Measurements from ENCODE around the gene CELF2. TPM values are rescaled to one million over a fixed set of nuclear protein-coding genes. Genes with fewer than 3 reads are reported as not detected.

Gene CELF2
- total RNA-seq, 1 experiment from 2014 or later: 0.27 TPM

GRCh38 chr10:11353006-11353896 lies 335.6 kb downstream of the CELF2 start:
- POLR2A ChIA-PET: no interaction called here
- Histone ChIP-seq H3K36me3 (ENCODE audit: control insufficient read depth, insufficient read depth, low read length) (no peaks in the 10 kb centered on the region), H3K4me1 (no peaks in the 10 kb centered on the region), H3K27me3 (replicated peaks; ENCODE audit: control insufficient read depth, insufficient read depth, low read length) (no peaks in the 10 kb centered on the region), H3K4me3 (ENCODE audit: low read depth, low read length) (no peak overlapping the region), H3K9me3 (0 out of 2 replicates have a peak, but pooled peaks cover 2% of the 10 kb centered on the region)
- DNase-seq: peak in 1 of 2 experiments; percentile 14
- Mint-ChIP-seq H3K36me3 (ENCODE audit: insufficient read depth, unreplicated experiment) (no peaks in the 10 kb centered on the region), H3K9me3 (ENCODE audit: unreplicated experiment) (peaks cover 4% of the 10 kb centered on the region), H3K27ac (ENCODE audit: unreplicated experiment) (no peak overlapping the region), H3K4me1 (ENCODE audit: low read depth, unreplicated experiment) (peaks cover 12% of the 10 kb centered on the region), H3K4me3 (ENCODE audit: unreplicated experiment) (no peak overlapping the region), H3K27me3 (ENCODE audit: insufficient read depth, unreplicated experiment) (no peaks in the 10 kb centered on the region)
- BruUV-seq (replicated peaks): no TSS peak
- TF ChIP-seq, protein P1, sequence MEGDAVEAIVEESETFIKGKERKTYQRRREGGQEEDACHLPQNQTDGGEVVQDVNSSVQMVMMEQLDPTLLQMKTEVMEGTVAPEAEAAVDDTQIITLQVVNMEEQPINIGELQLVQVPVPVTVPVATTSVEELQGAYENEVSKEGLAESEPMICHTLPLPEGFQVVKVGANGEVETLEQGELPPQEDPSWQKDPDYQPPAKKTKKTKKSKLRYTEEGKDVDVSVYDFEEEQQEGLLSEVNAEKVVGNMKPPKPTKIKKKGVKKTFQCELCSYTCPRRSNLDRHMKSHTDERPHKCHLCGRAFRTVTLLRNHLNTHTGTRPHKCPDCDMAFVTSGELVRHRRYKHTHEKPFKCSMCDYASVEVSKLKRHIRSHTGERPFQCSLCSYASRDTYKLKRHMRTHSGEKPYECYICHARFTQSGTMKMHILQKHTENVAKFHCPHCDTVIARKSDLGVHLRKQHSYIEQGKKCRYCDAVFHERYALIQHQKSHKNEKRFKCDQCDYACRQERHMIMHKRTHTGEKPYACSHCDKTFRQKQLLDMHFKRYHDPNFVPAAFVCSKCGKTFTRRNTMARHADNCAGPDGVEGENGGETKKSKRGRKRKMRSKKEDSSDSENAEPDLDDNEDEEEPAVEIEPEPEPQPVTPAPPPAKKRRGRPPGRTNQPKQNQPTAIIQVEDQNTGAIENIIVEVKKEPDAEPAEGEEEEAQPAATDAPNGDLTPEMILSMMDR (IDR thresholded peaks at IDR 0.05; ENCODE audit: insufficient read depth in 1 of 2, low read depth in 1 of 2, low read length in 1 of 2, severe bottlenecking in 1 of 2, unreplicated experiment in 1 of 2): no peak
- CTCF ChIA-PET: no interaction called here
- intact Hi-C loops (cut with micrococcal nuclease; ENCODE audit: unreplicated experiment): no loop called here

GRCh38 chr10:11354823-11355222 lies 337.2 kb downstream of the CELF2 start:
- DNase-seq: peak in 1 of 2 experiments; percentile 2
- no TSS peak for BruUV-seq (replicated peaks)
- Mint-ChIP-seq H3K4me3 (ENCODE audit: unreplicated experiment) (no peak overlapping the region), H3K9me3 (ENCODE audit: unreplicated experiment) (peaks cover 9% of the 10 kb centered on the region), H3K36me3 (ENCODE audit: insufficient read depth, unreplicated experiment) (no peaks in the 10 kb centered on the region), H3K27me3 (ENCODE audit: insufficient read depth, unreplicated experiment) (no peaks in the 10 kb centered on the region), H3K27ac (ENCODE audit: unreplicated experiment) (no peak overlapping the region), H3K4me1 (ENCODE audit: low read depth, unreplicated experiment) (peaks cover 12% of the 10 kb centered on the region)
- no peak overlapping the region for H3K4me3 ChIP-seq (ENCODE audit: low read depth, low read length)
- ChIA-PET CTCF (no interaction called here), POLR2A (no interaction called here)
- TF ChIP-seq, protein P1 (IDR thresholded peaks at IDR 0.05; ENCODE audit: insufficient read depth in 1 of 2, low read depth in 1 of 2, low read length in 1 of 2, severe bottlenecking in 1 of 2, unreplicated experiment in 1 of 2): no peak
- no peaks in the 10 kb centered on the region for H3K9me3 ChIP-seq
- H3K4me1 ChIP-seq: no peaks in the 10 kb centered on the region
- H3K36me3 ChIP-seq (ENCODE audit: control insufficient read depth, insufficient read depth, low read length): no peaks in the 10 kb centered on the region
- intact Hi-C loops (cut with micrococcal nuclease; ENCODE audit: unreplicated experiment): no loop called here
- H3K27me3 ChIP-seq (replicated peaks; ENCODE audit: control insufficient read depth, insufficient read depth, low read length): no peaks in the 10 kb centered on the region; the same call in 1 of the 2 replicates

- peak in 1 of 2 experiments; percentile 15 for DNase-seq
- no peaks in the 10 kb centered on the region for H3K4me1 ChIP-seq
- no peaks in the 10 kb centered on the region for H3K36me3 ChIP-seq (ENCODE audit: control insufficient read depth, insufficient read depth, low read length)
- Mint-ChIP-seq H3K4me3 (ENCODE audit: unreplicated experiment) (no peak overlapping the region), H3K9me3 (ENCODE audit: unreplicated experiment) (peaks cover 15% of the 10 kb centered on the region), H3K27ac (ENCODE audit: unreplicated experiment) (no peak overlapping the region), H3K36me3 (ENCODE audit: insufficient read depth, unreplicated experiment) (no peaks in the 10 kb centered on the region), H3K27me3 (ENCODE audit: insufficient read depth, unreplicated experiment) (no peaks in the 10 kb centered on the region), H3K4me1 (ENCODE audit: low read depth, unreplicated experiment) (peaks cover 12% of the 10 kb centered on the region)
- TF ChIP-seq, protein P1 (IDR thresholded peaks at IDR 0.05; ENCODE audit: insufficient read depth in 1 of 2, low read depth in 1 of 2, low read length in 1 of 2, severe bottlenecking in 1 of 2, unreplicated experiment in 1 of 2): no peak
- no peak overlapping the region for H3K4me3 ChIP-seq (ENCODE audit: low read depth, low read length)
- ChIA-PET POLR2A (no interaction called here), CTCF (no interaction called here)
- intact Hi-C loops (cut with micrococcal nuclease; ENCODE audit: unreplicated experiment): no loop called here
- BruUV-seq (replicated peaks): no TSS peak
- H3K27me3 ChIP-seq (replicated peaks; ENCODE audit: control insufficient read depth, insufficient read depth, low read length): no peaks in the 10 kb centered on the region; the same call in 1 of the 2 replicates
- no peaks in the 10 kb centered on the region for H3K9me3 ChIP-seq
Observed at GRCh38 chr10:11355592-11355991, 337.9 kb downstream of the CELF2 start.
